Measurements from ENCODE around the gene FOXP1. TPM values are rescaled to one million over a fixed set of nuclear protein-coding genes. Genes with fewer than 3 reads are reported as not detected.

FOXP1 gene
- total RNA-seq, 4 donors from 2014 or later: 103 to 173 (median 140) TPM

- H3K4me3 ChIP-seq: no peak overlapping the region
- H3K4me1 ChIP-seq: peaks cover 0 to 27% (median 7%) of the 10 kb centered on the region in 4 donors
- peak overlapping the region in 3 of 4 donors; percentile 23 to 50 (median 28) for H3K27ac ChIP-seq
- DNase-seq: no peak
- peaks cover 0 to 23% (median 0%) of the 10 kb centered on the region in 3 donors for H3K36me3 ChIP-seq
- TF ChIP-seq, protein P1, sequence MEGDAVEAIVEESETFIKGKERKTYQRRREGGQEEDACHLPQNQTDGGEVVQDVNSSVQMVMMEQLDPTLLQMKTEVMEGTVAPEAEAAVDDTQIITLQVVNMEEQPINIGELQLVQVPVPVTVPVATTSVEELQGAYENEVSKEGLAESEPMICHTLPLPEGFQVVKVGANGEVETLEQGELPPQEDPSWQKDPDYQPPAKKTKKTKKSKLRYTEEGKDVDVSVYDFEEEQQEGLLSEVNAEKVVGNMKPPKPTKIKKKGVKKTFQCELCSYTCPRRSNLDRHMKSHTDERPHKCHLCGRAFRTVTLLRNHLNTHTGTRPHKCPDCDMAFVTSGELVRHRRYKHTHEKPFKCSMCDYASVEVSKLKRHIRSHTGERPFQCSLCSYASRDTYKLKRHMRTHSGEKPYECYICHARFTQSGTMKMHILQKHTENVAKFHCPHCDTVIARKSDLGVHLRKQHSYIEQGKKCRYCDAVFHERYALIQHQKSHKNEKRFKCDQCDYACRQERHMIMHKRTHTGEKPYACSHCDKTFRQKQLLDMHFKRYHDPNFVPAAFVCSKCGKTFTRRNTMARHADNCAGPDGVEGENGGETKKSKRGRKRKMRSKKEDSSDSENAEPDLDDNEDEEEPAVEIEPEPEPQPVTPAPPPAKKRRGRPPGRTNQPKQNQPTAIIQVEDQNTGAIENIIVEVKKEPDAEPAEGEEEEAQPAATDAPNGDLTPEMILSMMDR (IDR thresholded peaks at IDR 0.05): no peak
- no peak for TF ChIP-seq POLR2A (IDR thresholded peaks at IDR 0.05)
- H3K27me3 ChIP-seq: no peaks in the 10 kb centered on the region
- no peaks in the 10 kb centered on the region for H3K9me3 ChIP-seq
Observed at GRCh38 chr3:71109241-71109976, 474.1 kb downstream of the FOXP1 start.

GRCh38 chr3:71107926-71108325 lies 475.6 kb downstream of the FOXP1 start:
- H3K9me3 ChIP-seq: no peaks in the 10 kb centered on the region
- peak overlapping the region in 3 of 4 donors; percentile 11 to 50 (median 21) for H3K27ac ChIP-seq
- TF ChIP-seq, protein P1 (IDR thresholded peaks at IDR 0.05): no peak
- TF ChIP-seq POLR2A (IDR thresholded peaks at IDR 0.05): no peak
- H3K4me1 ChIP-seq: peaks cover 0 to 42% (median 8%) of the 10 kb centered on the region in 4 donors
- H3K4me3 ChIP-seq: no peak overlapping the region
- no peak for DNase-seq
- H3K27me3 ChIP-seq: no peaks in the 10 kb centered on the region
- peaks cover 0 to 23% (median 0%) of the 10 kb centered on the region in 3 donors for H3K36me3 ChIP-seq

- H3K27me3 ChIP-seq: no peaks in the 10 kb centered on the region
- H3K9me3 ChIP-seq: no peaks in the 10 kb centered on the region
- no peaks in the 10 kb centered on the region for H3K36me3 ChIP-seq
- TF ChIP-seq, protein P1 (IDR thresholded peaks at IDR 0.05): no peak
- no peak for TF ChIP-seq POLR2A (IDR thresholded peaks at IDR 0.05)
- H3K27ac ChIP-seq: peak overlapping the region in 1 of 4 donors; percentile 72
- no peak overlapping the region for H3K4me3 ChIP-seq
- H3K4me1 ChIP-seq: peaks cover 0 to 53% (median 17%) of the 10 kb centered on the region in 4 donors
- DNase-seq: no peak
Observed at GRCh38 chr3:71104976-71105375, 478.6 kb downstream of the FOXP1 start.

DNA sequence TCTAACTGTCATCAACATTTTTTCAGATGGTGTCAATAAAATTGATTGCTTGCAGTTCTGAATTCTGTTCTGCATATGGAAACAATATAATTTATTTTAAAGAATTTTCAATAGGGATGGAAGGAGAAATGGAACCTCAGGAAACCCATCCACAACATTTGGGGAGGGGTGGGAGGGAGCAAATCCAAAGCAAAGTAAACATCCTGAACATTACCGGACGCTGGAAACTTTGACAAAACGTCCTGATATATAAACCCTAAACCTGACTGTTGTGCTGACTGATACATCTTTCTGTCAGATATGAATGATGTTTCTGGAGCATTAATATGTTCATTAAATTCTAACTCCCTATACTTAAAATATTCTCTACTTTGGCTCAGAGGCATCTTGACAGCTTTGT lies 479.0 kb downstream of the FOXP1 start:
- Histone ChIP-seq H3K36me3 (no peaks in the 10 kb centered on the region), H3K27me3 (no peaks in the 10 kb centered on the region), H3K27ac (peak overlapping the region in 2 of 4 donors; percentile 28 to 72), H3K4me3 (no peak overlapping the region), H3K9me3 (no peaks in the 10 kb centered on the region), H3K4me1 (peaks cover 0 to 48% (median 17%) of the 10 kb centered on the region in 4 donors)
- TF ChIP-seq, protein P1 (IDR thresholded peaks at IDR 0.05): no peak
- no peak for TF ChIP-seq POLR2A (IDR thresholded peaks at IDR 0.05)
- DNase-seq: no peak

- DNase-seq: no peak
- Histone ChIP-seq H3K27me3 (no peaks in the 10 kb centered on the region), H3K9me3 (no peaks in the 10 kb centered on the region), H3K4me3 (no peak overlapping the region), H3K4me1 (peaks cover 0 to 44% (median 17%) of the 10 kb centered on the region in 4 donors), H3K27ac (peak overlapping the region in 3 of 4 donors; percentile 28 to 72 (median 28)), H3K36me3 (no peaks in the 10 kb centered on the region)
- TF ChIP-seq POLR2A (IDR thresholded peaks at IDR 0.05): no peak
- TF ChIP-seq, protein P1 (IDR thresholded peaks at IDR 0.05): no peak
Observed at GRCh38 chr3:71104121-71104541, 479.4 kb downstream of the FOXP1 start.
